IMR-90 (cell line): ENCODE data around the gene LSMEM2. TPM values are rescaled to one million over a fixed set of nuclear protein-coding genes. Genes with fewer than 3 reads are reported as not detected.

Source experiments
- ATAC-seq: fragments of 200-7000 bp; cut with Tn5 transposase; 2 replicates; pipeline ENCODE4 v1.9.1; 2020; ENCODE audit warnings: low read depth, mild to moderate bottlenecking, moderate library complexity
- BruUV-seq: library from RNA; stranded (reverse); fragments of 400-500 nt; replicated peaks from 2 replicates; lab custom pipeline; 2021; lab: Mats Ljungman, UMichigan
- CTCF ChIA-PET: fragments of 300-600 bp; formaldehyde crosslinking; extraction: SDS; loops from one replicate; lab custom pipeline; 2021; ENCODE audit warnings: antibody characterized with exemption; lab: Yijun Ruan, JAX
- POLR2A ChIA-PET: fragments of 300-600 bp; sonication (Branson Sonifier 250); formaldehyde crosslinking; loops from one replicate; lab custom pipeline; 2022; ENCODE audit warnings: antibody characterized with exemption; ENCODE audit not compliant: unreplicated experiment; lab: Charles Lee
- DNase-seq: peaks from one replicate; pipeline ENCODE4 v3.0.0; 2013
- H2AFZ ChIP-seq: replicated peaks from 2 replicates; pipeline ENCODE3; 2013; ENCODE audit warnings: low read length, mild to moderate bottlenecking; ENCODE audit not compliant: poor library complexity
- H2AK5ac ChIP-seq: 2 replicates; pipeline ENCODE4 v1.6.1; 2013; ENCODE audit warnings: low read depth, low read length, inconsistent platforms
- H2AK9ac ChIP-seq: replicated peaks from 2 replicates; pipeline ENCODE3; 2013; ENCODE audit warnings: mild to moderate bottlenecking, low read depth, low read length, moderate library complexity; ENCODE audit not compliant: poor library complexity
- H2BK120ac ChIP-seq: 2 replicates; pipeline ENCODE4 v1.6.1; 2013; ENCODE audit warnings: low read depth, low read length, inconsistent platforms
- H2BK15ac ChIP-seq: 3 replicates; pipeline ENCODE4 v1.6.1; 2013; ENCODE audit warnings: low read depth, low read length, inconsistent platforms
- H2BK20ac ChIP-seq: 2 replicates; pipeline ENCODE4 v1.6.1; 2013; ENCODE audit warnings: low read depth, mild to moderate bottlenecking, inconsistent platforms, low read length, moderate library complexity
- H2BK5ac ChIP-seq: 2 replicates; pipeline ENCODE4 v1.6.1; 2013; ENCODE audit warnings: mild to moderate bottlenecking, low read depth, low read length, inconsistent platforms; ENCODE audit not compliant: poor library complexity, severe bottlenecking
- H3K14ac ChIP-seq: replicated peaks from 2 replicates; pipeline ENCODE4 v1.6.1; 2013; ENCODE audit warnings: low read depth, low read length, inconsistent platforms
- H3K18ac ChIP-seq: 2 replicates; pipeline ENCODE4 v1.6.1; 2013; ENCODE audit warnings: low read depth, low read length, control low read depth
- H3K23ac ChIP-seq: 2 replicates; pipeline ENCODE4 v1.6.1; 2013; ENCODE audit warnings: low read depth, low read length, inconsistent platforms
- H3K27ac ChIP-seq: 2 replicates; pipeline ENCODE4 v1.5.1; 2013; ENCODE audit warnings: mild to moderate bottlenecking, control low read depth, low read length; ENCODE audit not compliant: insufficient read depth
- H3K27me3 ChIP-seq: 2 replicates; pipeline ENCODE4 v1.6.1; 2013; ENCODE audit warnings: low read length; ENCODE audit not compliant: control insufficient read depth, insufficient read depth
- H3K36me3 ChIP-seq: 2 replicates; pipeline ENCODE4 v1.6.1; 2013; ENCODE audit warnings: low read length, mixed read lengths; ENCODE audit not compliant: control insufficient read depth, insufficient read depth
- H3K4ac ChIP-seq: 2 replicates; pipeline ENCODE4 v1.6.1; 2013; ENCODE audit warnings: low read depth, low read length, inconsistent platforms
- H3K4me1 ChIP-seq: 2 replicates; pipeline ENCODE4 v1.6.1; 2013; ENCODE audit warnings: low read length, mixed read lengths; ENCODE audit not compliant: control insufficient read depth, insufficient read depth
- H3K4me2 ChIP-seq: 2 replicates; pipeline ENCODE4 v1.6.1; 2013; ENCODE audit warnings: low read depth, mild to moderate bottlenecking, control low read depth, low read length, moderate library complexity
- H3K4me3 ChIP-seq: 2 replicates; pipeline ENCODE4 v1.5.1; 2013; ENCODE audit warnings: low read depth, mild to moderate bottlenecking, control low read depth, low read length, moderate library complexity; ENCODE audit not compliant: insufficient read depth
- H3K56ac ChIP-seq: 2 replicates; pipeline ENCODE4 v1.6.1; 2013; ENCODE audit warnings: low read length, inconsistent platforms; ENCODE audit not compliant: insufficient read depth; ENCODE audit errors: extremely low read depth
- H3K79me1 ChIP-seq, 2 experiments: 2 replicates each; pipeline ENCODE4 v1.6.1; 2013; ENCODE audit warnings: low read length in 2 of 2, inconsistent platforms in 1 of 2, low read depth in 1 of 2
- H3K9ac ChIP-seq: 2 replicates; pipeline ENCODE4 v1.6.1; 2013; ENCODE audit warnings: low read depth, low read length, control low read depth
- H3K9me1 ChIP-seq: 2 replicates; pipeline ENCODE4 v1.6.1; 2013; ENCODE audit warnings: low read length, inconsistent platforms; ENCODE audit not compliant: insufficient read depth
- H3K9me3 ChIP-seq: 2 replicates; pipeline ENCODE4 v1.6.1; 2013; ENCODE audit warnings: low read length; ENCODE audit not compliant: control insufficient read depth, insufficient read depth
- H4K20me1 ChIP-seq: 2 replicates; pipeline ENCODE4 v1.6.1; 2013; ENCODE audit warnings: low read length, inconsistent platforms; ENCODE audit not compliant: insufficient read depth
- H4K5ac ChIP-seq: 2 replicates; pipeline ENCODE4 v1.6.1; 2013; ENCODE audit warnings: mild to moderate bottlenecking, low read depth, low read length, control low read depth
- H4K8ac ChIP-seq, 2 experiments: 2 replicates each; pipeline ENCODE4 v1.6.1; 2013; ENCODE audit warnings: low read depth in 2 of 2, low read length in 2 of 2, control low read depth in 1 of 2, inconsistent platforms in 1 of 2
- H4K91ac ChIP-seq: 2 replicates; pipeline ENCODE4 v1.6.1; 2013; ENCODE audit warnings: low read depth, low read length, inconsistent platforms; ENCODE audit not compliant: insufficient read depth
- MAZ ChIP-seq: IDR thresholded peaks from 2 replicates; pipeline ENCODE4 v1.6.1; 2012; ENCODE audit warnings: low read depth, mild to moderate bottlenecking, low read length, improper control_type of control experiment, moderate library complexity, borderline replicate concordance
- MXI1 ChIP-seq: IDR thresholded peaks from 2 replicates; pipeline ENCODE4 v1.6.1; 2012; ENCODE audit warnings: low read depth, mild to moderate bottlenecking, low read length, moderate library complexity, borderline replicate concordance
- WGBS, 2 experiments: methylation state at CpG; one replicate each; pipeline versions ENCODE4 v1.1.5 to v1.1.7; 2013; ENCODE audit warnings: missing lambda C conversion rate in 2 of 2; ENCODE audit not compliant: insufficient read length in 1 of 2; ENCODE audit errors: extremely low coverage in 2 of 2; 5-methylcytosine and 5-hydroxymethylcytosine counted together
- dilution Hi-C: fragments of 300-500 bp; cut with HindIII; formaldehyde crosslinking; loops from one replicate; pipeline ENCODE4 v1.14.3; 2018; ENCODE audit warnings: low sequenced_read_pairs; ENCODE audit not compliant: unreplicated experiment
- in situ Hi-C: fragments of 300-500 bp; cut with MboI; formaldehyde crosslinking; loops from 3 replicates; pipeline ENCODE4 v1.14.3; 2019; ENCODE audit warnings: low sequenced_read_pairs, inconsistent platforms, mixed read lengths
- intact Hi-C: fragments of 100-400 bp; cut with micrococcal nuclease; formaldehyde crosslinking; loops from 2 replicates; pipeline ENCODE4 v1.10.0; 2022
- polyA plus RNA-seq, 3 experiments: library from polyadenylated mRNA; depleted of rRNA; stranded (reverse); fragments of >200 nt; gene quantifications; 2 replicates each; pipeline ENCODE4 v1.2.3, GENCODE V29; 2012; ENCODE audit warnings: low replicate concordance in 1 of 3
- total RNA-seq: library from RNA; depleted of rRNA; stranded (reverse); fragments of >200 nt; gene quantifications from 2 replicates; pipeline ENCODE4 v1.2.3, GENCODE V29; 2012

Gene LSMEM2
- total and polyA plus RNA-seq, 2 of the 4 experiments (the other 2 are of a cell fraction) = under 0.01 TPM; not detected in 1

DNA sequence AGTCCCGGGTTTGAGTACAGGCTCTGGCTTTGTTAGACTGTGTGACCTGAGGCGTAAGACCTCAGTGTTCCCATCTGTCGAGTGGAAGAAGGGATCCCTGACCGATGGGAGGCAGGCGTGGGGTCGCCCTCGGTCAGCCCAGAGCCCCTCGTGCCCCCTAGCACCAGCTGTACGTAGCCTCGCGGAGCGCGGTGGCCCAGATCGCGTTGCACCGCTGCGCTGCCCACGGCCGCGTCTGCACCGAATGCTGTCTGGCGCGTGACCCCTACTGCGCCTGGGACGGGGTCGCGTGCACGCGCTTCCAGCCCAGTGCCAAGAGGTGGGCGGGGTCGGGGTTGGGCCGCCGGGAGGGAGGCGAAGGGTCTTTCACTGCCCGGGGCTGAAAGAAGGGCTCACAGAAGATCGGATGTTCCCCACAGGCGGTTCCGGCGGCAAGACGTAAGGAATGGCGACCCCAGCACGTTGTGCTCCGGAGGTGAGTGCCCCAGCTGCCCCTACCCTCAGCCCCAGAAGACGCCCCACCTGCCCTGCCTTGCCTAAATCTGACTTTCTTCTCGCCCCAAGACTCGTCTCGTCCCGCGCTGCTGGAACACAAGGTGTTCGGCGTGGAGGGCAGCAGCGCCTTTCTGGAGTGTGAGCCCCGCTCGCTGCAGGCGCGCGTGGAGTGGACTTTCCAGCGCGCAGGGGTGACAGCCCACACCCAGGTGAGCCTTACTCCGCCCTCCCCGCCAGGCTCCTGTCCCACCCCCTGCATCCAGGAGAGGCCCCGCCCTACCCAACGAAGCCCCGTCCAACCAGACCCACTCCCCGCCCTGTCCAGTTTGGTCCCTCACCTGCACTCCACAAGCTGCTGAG is 3.5 kb upstream of the LSMEM2 start (continued):
- no peak for TF ChIP-seq MAZ

DNA sequence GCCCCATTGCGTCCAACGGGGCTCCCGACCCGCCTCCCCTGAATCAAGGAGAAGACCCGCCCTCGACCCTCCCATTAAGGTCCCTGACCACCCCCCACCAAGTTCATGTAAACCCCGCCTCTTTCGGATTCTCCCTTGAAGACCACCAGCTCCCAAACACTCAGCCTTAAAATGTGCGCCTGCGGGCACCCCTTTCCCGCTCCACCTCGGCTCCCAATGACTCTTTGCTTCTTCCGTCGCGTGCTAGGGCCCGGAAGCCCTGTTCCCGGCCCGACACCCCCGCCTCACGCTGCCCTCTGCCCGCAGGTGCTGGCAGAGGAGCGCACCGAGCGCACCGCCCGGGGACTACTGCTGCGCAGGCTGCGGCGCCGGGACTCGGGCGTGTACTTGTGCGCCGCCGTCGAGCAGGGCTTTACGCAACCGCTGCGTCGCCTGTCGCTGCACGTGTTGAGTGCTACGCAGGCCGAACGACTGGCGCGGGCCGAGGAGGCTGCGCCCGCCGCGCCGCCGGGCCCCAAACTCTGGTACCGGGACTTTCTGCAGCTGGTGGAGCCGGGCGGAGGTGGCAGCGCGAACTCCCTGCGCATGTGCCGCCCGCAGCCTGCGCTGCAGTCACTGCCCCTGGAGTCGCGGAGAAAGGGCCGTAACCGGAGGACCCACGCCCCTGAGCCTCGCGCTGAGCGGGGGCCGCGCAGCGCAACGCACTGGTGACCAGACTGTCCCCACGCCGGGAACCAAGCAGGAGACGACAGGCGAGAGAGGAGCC is 2.7 kb upstream of the LSMEM2 start:
- Histone ChIP-seq H2BK5ac (no peak overlapping the region), H4K8ac (no peak overlapping the region), H3K36me3 (peaks cover 20% of the 10 kb centered on the region; the same call in 1 of the 2 replicates), H3K27ac (no peak overlapping the region), H3K18ac (no peak overlapping the region), H3K9me1 (no peaks in the 10 kb centered on the region), H3K27me3 (no peaks in the 10 kb centered on the region), H2BK20ac (no peak overlapping the region), H3K4ac (no peak overlapping the region), H2AK5ac (no peak overlapping the region), H3K56ac (no peak overlapping the region), H2AFZ (no peak overlapping the region), H3K4me1 (peaks cover 3% of the 10 kb centered on the region; the same call in 1 of the 2 replicates), H4K91ac (no peak overlapping the region), H3K9me3 (no peaks in the 10 kb centered on the region), H3K4me2 (no peak overlapping the region), H3K9ac (no peak overlapping the region), H4K20me1 (no peaks in the 10 kb centered on the region), H2BK120ac (no peak overlapping the region), H3K23ac (no peak overlapping the region), H3K79me1 (peaks cover 0 to 4% of the 10 kb centered on the region in 2 experiments; a peak in 1 of 4 replicates), H2BK15ac (no peak overlapping the region), H3K4me3 (no peak overlapping the region), H2AK9ac (no peak overlapping the region), H3K14ac (no peak overlapping the region), H4K5ac (no peak overlapping the region)
- dilution Hi-C loops (no loop called here), intact Hi-C loops (no loop called here), in situ Hi-C loops (no loop called here)
- ChIA-PET POLR2A (no interaction called here), CTCF (no interaction called here)
- no peak for TF ChIP-seq MXI1
- no peak for TF ChIP-seq MAZ
- ATAC-seq (no peak), DNase-seq (no peak)
- BruUV-seq = no TSS peak
- WGBS, 2 experiments = 57% methylated on average over 76 of the region's 79 CpGs; no CpG with 5 or more reads in 1 of the 2 experiments
